Coronary artery (tissue), 2 donors: Measurements from ENCODE around the gene TAF5L.

Source experiments
- DNase-seq: peaks from one replicate; pipeline ENCODE4 v3.0.0-alpha.2; 2017; ENCODE audit warnings: low spot score
- H3K27ac ChIP-seq, 2 donors: fragments of 200-600 bp; sonication (generic); one replicate each; pipeline ENCODE4 v1.5.1; 2016 to 2019
- H3K4me3 ChIP-seq: fragments of 200-600 bp; sonication (generic); 2 replicates; pipeline ENCODE4 v1.5.1; 2016; ENCODE audit warnings: mild to moderate bottlenecking, moderate library complexity
- TF ChIP-seq, protein P1 (sequence below): fragments of 200-600 bp; sonication (generic); IDR thresholded peaks from one replicate; pipeline ENCODE4 v1.5.1; 2019; ENCODE audit warnings: antibody characterized with exemption

Gene TAF5L

DNA sequence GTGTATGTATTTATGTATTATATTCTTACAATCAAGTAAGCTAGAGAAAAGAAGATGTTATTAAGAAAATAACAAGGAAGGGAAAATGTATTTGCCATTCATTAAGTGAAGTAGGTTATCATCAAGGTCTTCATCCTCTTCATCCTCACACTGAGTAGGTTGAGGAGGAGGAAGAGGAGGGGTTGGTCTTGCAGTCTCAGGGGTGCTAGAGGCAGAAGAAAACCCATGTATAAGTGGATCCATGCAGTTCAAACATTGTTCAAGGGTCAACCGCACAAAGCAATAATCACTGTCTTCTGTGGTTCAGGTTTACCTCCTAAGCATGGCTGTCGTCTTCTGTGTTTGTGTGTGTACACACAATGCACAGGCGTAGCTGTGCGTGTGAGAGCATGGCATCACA, 17.0 kb upstream of the TAF5L start:
- H3K4me3 ChIP-seq = no peak overlapping the region
- no peak for DNase-seq
- no peak overlapping the region for H3K27ac ChIP-seq
- TF ChIP-seq, protein P1, sequence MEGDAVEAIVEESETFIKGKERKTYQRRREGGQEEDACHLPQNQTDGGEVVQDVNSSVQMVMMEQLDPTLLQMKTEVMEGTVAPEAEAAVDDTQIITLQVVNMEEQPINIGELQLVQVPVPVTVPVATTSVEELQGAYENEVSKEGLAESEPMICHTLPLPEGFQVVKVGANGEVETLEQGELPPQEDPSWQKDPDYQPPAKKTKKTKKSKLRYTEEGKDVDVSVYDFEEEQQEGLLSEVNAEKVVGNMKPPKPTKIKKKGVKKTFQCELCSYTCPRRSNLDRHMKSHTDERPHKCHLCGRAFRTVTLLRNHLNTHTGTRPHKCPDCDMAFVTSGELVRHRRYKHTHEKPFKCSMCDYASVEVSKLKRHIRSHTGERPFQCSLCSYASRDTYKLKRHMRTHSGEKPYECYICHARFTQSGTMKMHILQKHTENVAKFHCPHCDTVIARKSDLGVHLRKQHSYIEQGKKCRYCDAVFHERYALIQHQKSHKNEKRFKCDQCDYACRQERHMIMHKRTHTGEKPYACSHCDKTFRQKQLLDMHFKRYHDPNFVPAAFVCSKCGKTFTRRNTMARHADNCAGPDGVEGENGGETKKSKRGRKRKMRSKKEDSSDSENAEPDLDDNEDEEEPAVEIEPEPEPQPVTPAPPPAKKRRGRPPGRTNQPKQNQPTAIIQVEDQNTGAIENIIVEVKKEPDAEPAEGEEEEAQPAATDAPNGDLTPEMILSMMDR = no peak

- no peak overlapping the region for H3K4me3 ChIP-seq
- TF ChIP-seq, protein P1 = no peak
- no peak overlapping the region for H3K27ac ChIP-seq
- no peak for DNase-seq
These were observed 16.5 kb upstream of the TAF5L start for GRCh38 chr1:229642376-229642775.

GRCh38 chr1:229641306-229641705, 15.4 kb upstream of the TAF5L start:
- Histone ChIP-seq H3K27ac (no peak overlapping the region), H3K4me3 (no peak overlapping the region)
- TF ChIP-seq, protein P1 = no peak
- DNase-seq = no peak

- DNase-seq = no peak
- H3K4me3 ChIP-seq = no peak overlapping the region
- TF ChIP-seq, protein P1 = no peak
- no peak overlapping the region for H3K27ac ChIP-seq
These were observed 14.5 kb upstream of the TAF5L start for GRCh38 chr1:229640455-229640854.

DNA sequence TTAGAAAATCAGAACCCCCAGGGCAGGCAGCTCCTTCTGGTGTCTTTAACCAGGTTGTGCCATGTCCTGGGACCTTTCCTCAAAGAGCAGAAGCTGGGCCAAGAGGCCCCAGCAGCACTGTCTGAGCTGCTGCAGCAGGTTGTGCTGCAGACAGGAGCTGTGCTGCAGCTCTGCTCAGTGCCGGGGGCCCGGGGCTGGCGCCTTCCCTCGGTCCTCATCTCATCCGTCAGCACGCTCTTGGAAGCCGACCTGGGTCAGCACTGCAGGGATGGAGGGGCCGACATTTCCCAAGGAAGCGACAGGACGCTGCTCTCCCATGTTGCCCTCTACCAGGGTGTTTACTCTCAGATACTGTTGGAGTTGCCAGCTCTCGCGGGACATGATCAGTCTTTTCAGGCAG, 11.8 kb upstream of the TAF5L start:
- no peak for DNase-seq
- H3K4me3 ChIP-seq = no peak overlapping the region
- H3K27ac ChIP-seq = no peak overlapping the region
- TF ChIP-seq, protein P1 = no peak

DNA sequence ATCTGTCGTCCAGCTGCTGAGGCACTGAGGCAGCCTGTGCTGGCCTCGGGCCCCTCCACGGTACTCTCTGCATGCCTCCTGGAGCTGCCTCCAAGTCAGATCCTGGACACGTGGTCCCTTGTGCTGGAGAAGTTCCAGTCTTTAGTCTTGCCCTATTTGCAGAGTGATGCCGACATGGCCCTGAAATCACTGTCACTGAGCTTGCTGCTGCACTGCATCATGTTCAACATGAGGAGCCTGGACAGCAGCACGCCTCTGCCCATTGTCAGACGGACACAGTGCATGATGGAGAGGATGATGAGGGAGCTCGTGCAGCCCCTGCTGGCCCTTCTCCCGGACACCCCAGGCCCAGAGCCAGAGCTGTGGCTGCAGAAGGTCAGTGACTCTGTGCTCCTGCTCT, 10.1 kb upstream of the TAF5L start:
- Histone ChIP-seq H3K4me3 (no peak overlapping the region), H3K27ac (no peak overlapping the region)
- TF ChIP-seq, protein P1 = no peak
- DNase-seq = no peak

GRCh38 chr1:229631966-229632365, 6.0 kb upstream of the TAF5L start:
- H3K27ac ChIP-seq = no peak overlapping the region

More at GRCh38 chr1:229631966-229632365, 6.0 kb upstream of the TAF5L start:
- DNase-seq = no peak
- H3K4me3 ChIP-seq = no peak overlapping the region
- TF ChIP-seq, protein P1 = no peak
